KMS-11 (cell line): ENCODE results near the gene NOL9.
"Not testable (repeated sequence)": the region's sequence is repeated elsewhere in the genome, so short reads cannot be mapped to it uniquely, and the experiment has no call there.

Source experiments
- H2AFZ ChIP-seq: fragments of 200-600 bp; sonication (generic); 2 replicates; pipeline ENCODE4 v1.6.1; 2016; ENCODE audit warnings: antibody characterized with exemption, mixed run types, low read depth
- H3K27ac ChIP-seq: fragments of 200-600 bp; sonication (generic); 2 replicates; pipeline ENCODE4 v1.6.1; 2016; ENCODE audit warnings: mild to moderate bottlenecking, mixed run types
- H3K27me3 ChIP-seq: fragments of 200-600 bp; sonication (generic); 2 replicates; pipeline ENCODE4 v1.6.1; 2017; ENCODE audit warnings: mild to moderate bottlenecking, low read depth, mixed run types, moderate library complexity; ENCODE audit not compliant: insufficient read depth
- H3K36me3 ChIP-seq: fragments of 200-600 bp; sonication (generic); 2 replicates; pipeline ENCODE4 v1.6.1; 2017; ENCODE audit warnings: mild to moderate bottlenecking, mixed run types; ENCODE audit not compliant: insufficient read depth
- H3K4me1 ChIP-seq: fragments of 200-600 bp; sonication (generic); 2 replicates; pipeline ENCODE4 v1.6.1; 2016; ENCODE audit warnings: mild to moderate bottlenecking, low read depth, mixed run types; ENCODE audit not compliant: poor library complexity, severe bottlenecking
- H3K4me2 ChIP-seq: fragments of 200-600 bp; sonication (generic); 2 replicates; pipeline ENCODE4 v1.7.0; 2016; ENCODE audit warnings: mild to moderate bottlenecking, mixed run types
- H3K4me3 ChIP-seq: fragments of 200-600 bp; sonication (generic); IDR thresholded peaks from 2 replicates; pipeline ENCODE4 v1.6.1; 2017; ENCODE audit warnings: low read depth, low read length, mixed read lengths; ENCODE audit not compliant: insufficient read depth
- H3K79me2 ChIP-seq: fragments of 200-600 bp; sonication (generic); 2 replicates; pipeline ENCODE4 v1.6.1; 2016; ENCODE audit warnings: low read depth, mixed run types; ENCODE audit not compliant: insufficient read depth
- H3K9ac ChIP-seq: fragments of 200-600 bp; sonication (generic); 2 replicates; pipeline ENCODE4 v1.6.1; 2016; ENCODE audit warnings: mild to moderate bottlenecking, mixed run types
- H4K20me1 ChIP-seq: fragments of 200-600 bp; sonication (generic); 2 replicates; pipeline ENCODE4 v1.6.1; 2016; ENCODE audit warnings: mild to moderate bottlenecking, mixed run types; ENCODE audit not compliant: insufficient read depth
- CTCF ChIP-seq: fragments of 200-600 bp; sonication (generic); conservative IDR thresholded peaks from 2 replicates; pipeline ENCODE4 v1.6.1; 2017; ENCODE audit warnings: low read depth, mild to moderate bottlenecking, antibody characterized with exemption, low read length, moderate library complexity, mixed read lengths

NOL9 gene

DNA sequence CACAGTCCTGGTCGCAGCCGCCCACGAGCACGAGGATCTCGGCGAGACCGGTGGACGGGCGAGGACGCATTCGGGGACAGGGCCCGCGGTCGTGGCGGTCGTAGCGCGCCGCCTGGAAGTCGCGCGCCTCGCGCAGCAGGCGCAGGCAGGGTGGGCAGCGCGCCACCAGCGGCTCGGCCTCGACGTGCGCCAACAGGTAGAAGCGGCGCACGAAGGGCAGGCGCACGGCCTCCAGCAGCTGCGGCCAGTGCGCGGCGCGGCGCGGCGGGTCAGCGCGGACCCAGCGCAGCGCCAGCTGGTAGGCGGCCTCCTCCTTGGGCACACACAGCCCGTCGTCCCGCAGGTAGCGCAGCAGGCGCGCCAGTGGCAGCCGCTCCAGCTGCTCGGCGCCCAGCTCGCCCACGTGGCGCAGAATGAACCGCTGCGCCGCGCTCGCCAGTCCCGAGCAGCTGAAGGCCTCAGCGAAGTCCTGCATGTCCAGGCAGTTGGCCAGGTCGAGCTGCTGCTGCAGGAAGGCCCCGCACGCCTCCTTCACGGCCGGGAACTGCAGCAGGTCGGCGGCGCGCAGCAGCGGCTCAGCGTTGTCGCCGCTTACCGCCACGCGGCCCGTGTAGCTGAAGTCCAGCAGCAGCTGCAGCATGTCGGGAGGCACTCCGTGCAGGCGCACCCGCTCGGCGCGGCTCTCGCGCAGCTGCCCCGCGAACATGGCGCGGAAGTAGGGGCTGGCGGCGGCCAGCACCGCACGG is 47.8 kb upstream of the NOL9 start:
- Histone ChIP-seq H3K9ac (peak overlapping the region; percentile 88), H4K20me1 (peaks cover 21% of the 10 kb centered on the region; the same call in 1 of the 2 replicates), H3K4me3 (peak overlapping the region; percentile 83), H3K4me2 (peak overlapping the region; percentile 100; the same call in 1 of the 2 replicates), H3K79me2 (peaks cover 53% of the 10 kb centered on the region), H3K36me3 (peaks cover 8% of the 10 kb centered on the region; the same call in 1 of the 2 replicates), H3K27ac (peak overlapping the region; percentile 92), H3K4me1 (peaks cover 30% of the 10 kb centered on the region), H2AFZ (peak overlapping the region; percentile 60), H3K27me3 (no peaks in the 10 kb centered on the region)
- TF ChIP-seq CTCF: no peak

GRCh38 chr1:6601049-6601922 is 47.0 kb upstream of the NOL9 start:
- no peak for TF ChIP-seq CTCF
- H3K4me3 ChIP-seq: peak overlapping the region; percentile 83
- no peaks in the 10 kb centered on the region for H3K27me3 ChIP-seq
- peak overlapping the region; percentile 100 for H3K4me2 ChIP-seq
- peak overlapping the region; percentile 92 for H3K27ac ChIP-seq
- peak overlapping the region; percentile 88 for H3K9ac ChIP-seq
- H3K4me1 ChIP-seq: peaks cover 30% of the 10 kb centered on the region
- peak overlapping the region; percentile 60 for H2AFZ ChIP-seq
- H4K20me1 ChIP-seq: peaks cover 28% of the 10 kb centered on the region; the same call in 1 of the 2 replicates
- H3K36me3 ChIP-seq: peaks cover 8% of the 10 kb centered on the region; the same call in 1 of the 2 replicates
- H3K79me2 ChIP-seq: peaks cover 60% of the 10 kb centered on the region

DNA sequence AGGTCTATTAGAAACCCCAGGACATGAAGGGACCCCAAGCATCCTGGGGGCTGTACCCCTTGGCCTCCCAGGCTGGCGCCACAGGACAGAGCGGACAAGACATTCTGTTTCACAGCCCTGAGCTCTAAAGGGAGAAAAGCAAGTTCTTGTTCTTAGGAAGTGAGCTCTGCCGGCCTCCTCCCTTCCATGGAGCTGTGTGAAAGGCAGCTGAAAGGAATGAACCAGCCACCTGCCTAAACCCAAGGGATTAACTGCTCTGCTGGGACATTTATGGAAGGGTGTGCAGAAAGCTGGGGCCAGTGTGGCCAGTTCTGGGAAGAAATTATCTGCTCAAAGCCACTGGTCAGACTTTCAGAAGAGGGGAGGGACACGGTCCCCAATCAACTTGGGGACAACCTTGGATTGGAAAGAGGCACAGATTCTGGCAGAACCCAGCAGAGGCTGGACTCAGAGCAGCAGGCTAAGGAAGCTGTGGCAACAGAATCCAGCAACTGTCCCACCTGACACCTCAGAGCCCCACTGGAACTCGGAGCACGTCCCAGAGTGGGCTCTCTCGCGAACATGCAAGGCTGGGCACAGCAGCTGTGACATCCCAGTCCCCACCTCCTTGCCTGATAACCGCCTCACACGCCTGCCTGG is 46.2 kb upstream of the NOL9 start:
- H3K27me3 ChIP-seq: no peaks in the 10 kb centered on the region

GRCh38 chr1:6599991-6600390 is 45.7 kb upstream of the NOL9 start:
- Histone ChIP-seq H3K9ac (peak overlapping the region; percentile 88; the same call in 1 of the 2 replicates), H3K4me3 (peak overlapping the region; percentile 83), H4K20me1 (peaks cover 28% of the 10 kb centered on the region; the same call in 1 of the 2 replicates), H3K4me1 (peaks cover 30% of the 10 kb centered on the region), H3K79me2 (peaks cover 64% of the 10 kb centered on the region), H3K4me2 (peak overlapping the region; percentile 100), H3K27ac (peak overlapping the region; percentile 92; the same call in 1 of the 2 replicates)
- not testable (repeated sequence) for H3K36me3 ChIP-seq, H2AFZ ChIP-seq, H3K27me3 ChIP-seq

More for the DNA sequence above, 46.2 kb upstream of the NOL9 start:
- Histone ChIP-seq H3K4me3 (peak overlapping the region; percentile 83), H3K9ac (peak overlapping the region; percentile 88), H2AFZ (peak overlapping the region; percentile 60), H3K4me2 (peak overlapping the region; percentile 100), H3K4me1 (peaks cover 30% of the 10 kb centered on the region), H3K27ac (peak overlapping the region; percentile 92), H3K36me3 (peaks cover 8% of the 10 kb centered on the region; the same call in 1 of the 2 replicates), H3K79me2 (peaks cover 64% of the 10 kb centered on the region), H4K20me1 (peaks cover 28% of the 10 kb centered on the region; the same call in 1 of the 2 replicates)
- TF ChIP-seq CTCF: no peak
